GM18507 (cell line): ENCODE data around the gene KCNJ4.
A peak's percentile ranks its signal among the peaks of the same experiment; 100 is the strongest.
"Not testable (repeated sequence)": the region's sequence is repeated elsewhere in the genome, so short reads cannot be mapped to it uniquely, and the experiment has no call there.

Experiments
- DNase-seq: peaks from one replicate; pipeline ENCODE4 v3.0.0; 2011; ENCODE audit warnings: low read depth; ENCODE audit not compliant: insufficient read length; ENCODE audit errors: extremely low spot score
- FAIRE-seq: peaks from 2 replicates; lab custom pipeline; 2011; peaks lifted over from hg19 to GRCh38; lab: Jason Lieb, UNC

KCNJ4 gene

DNA sequence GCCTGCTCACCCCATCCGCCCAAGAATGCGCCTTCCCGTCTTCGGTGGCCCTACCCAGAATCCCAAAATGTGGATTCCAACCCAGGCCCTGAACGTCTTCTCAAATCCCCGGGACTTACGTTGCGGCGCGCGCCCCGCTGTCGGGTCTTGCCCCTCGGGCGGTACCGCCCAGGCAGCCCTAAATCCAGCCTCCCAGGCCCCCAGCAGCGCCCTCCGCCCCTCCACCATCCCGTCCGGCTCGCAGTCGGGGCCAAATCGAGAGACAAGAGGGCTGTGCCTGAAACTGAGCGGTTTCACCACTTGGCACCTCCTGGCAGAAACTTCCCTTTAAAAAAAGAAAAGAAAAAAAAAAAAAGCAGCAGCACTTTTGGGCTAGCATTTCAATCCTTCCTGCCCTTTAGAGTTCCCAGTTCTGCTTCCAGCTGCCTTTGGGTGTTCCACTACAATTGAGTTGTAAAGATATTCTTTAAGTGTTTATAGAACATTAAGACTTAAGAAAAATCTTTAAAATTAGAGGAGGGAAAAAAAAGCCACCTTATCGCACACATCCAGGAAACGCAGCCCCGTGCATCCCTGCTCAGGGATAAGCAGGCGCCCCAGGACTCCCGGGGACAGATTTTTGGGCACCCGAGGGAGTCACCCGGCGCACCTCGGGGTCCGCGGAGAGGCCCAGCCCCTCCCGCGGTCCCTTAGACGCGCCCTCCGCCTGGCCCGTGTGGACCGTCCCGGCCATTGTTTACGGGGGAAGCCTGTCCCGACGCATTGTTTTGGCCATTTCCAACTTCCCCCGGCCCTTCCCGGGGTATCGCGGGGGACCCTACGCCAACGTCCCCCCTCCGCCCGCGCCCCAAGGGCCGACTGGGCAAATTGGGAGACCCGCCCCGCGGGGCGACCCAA lies 57.6 kb downstream of the KCNJ4 start:
- FAIRE-seq (no peak), DNase-seq (no peak)

DNA sequence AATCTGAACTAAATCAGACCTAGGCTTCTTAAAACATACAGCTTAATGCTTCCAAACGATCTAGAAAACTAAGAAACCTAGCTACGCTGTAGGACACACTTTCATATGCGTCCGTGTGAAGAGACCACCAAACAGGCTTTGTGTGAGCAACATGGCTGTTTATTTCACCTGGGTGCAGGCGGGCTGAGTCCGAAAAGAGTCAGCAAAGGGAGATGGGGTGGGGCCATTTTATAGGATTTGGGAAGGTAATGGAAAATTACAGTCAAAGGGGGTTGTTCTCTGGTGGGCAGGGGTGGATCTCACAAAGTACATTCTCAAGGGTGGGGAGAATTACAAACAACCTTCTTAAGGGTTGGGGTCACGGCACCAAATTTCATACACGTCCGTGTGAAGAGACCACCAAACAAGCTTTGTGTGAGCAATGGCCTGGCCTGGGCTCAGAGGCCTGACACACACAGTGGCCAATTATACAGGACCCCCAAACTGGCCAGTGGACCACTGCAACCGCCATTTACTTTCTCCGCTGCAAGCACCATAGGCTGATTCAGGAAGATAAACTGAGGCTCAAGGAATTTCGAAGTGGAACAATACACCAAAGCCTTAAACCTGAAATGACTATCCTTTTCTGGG lies 58.4 kb downstream of the KCNJ4 start:
- not testable (repeated sequence) for DNase-seq, FAIRE-seq

DNA sequence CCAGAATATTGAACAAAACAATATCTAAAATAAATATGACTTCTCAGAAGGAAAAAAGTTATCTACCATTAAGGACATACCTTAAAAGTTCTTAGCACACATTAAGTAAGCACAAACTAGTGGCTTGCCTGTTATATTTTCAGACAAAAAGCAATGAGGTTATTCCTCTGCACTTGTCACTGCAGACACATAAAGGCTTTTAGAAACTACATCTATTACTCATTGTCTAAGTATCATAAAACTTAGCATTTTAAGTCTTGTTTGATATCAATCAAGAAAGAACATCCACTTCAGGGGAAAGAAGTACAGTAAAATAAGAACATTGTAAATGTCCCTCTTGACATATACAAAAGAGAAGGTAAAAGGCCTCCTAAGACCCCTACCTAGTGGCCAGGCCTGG lies 59.1 kb downstream of the KCNJ4 start:
- not testable (repeated sequence) for DNase-seq
- FAIRE-seq = peak; percentile 56

DNA sequence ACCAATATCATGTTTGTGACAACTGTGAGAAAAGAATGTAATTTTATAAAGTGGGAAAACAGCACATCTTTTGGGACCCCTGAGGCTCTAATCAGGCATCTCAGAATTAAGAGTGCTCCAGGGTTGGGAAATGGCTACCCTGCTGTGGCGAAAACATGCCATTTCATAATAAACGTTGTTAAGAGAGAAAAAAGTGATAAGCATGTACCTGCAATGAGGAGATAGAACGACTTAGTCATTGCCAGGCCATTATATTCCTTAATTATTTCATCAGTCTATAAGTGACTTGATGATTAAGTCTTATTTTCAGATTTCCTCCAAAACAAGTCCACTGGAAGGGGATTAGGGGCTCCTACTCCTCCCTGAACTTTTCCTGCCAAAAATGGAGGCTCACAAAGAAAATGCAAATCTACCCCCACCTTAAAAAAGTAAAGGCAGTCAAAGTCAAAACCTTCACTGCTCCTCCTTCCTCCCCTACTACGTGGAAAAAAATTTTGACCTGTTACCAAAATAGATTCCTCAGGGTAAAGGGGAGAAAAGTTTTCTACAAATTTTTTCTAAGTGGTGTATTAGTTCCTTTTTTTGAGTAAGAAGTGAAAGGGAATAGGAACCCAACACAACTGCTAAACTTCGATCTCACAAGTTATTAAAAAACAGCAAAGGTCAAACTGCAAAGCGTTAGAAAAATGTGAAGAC lies 59.9 kb downstream of the KCNJ4 start:
- DNase-seq = not testable (repeated sequence)
- FAIRE-seq = peak; percentile 84

DNA sequence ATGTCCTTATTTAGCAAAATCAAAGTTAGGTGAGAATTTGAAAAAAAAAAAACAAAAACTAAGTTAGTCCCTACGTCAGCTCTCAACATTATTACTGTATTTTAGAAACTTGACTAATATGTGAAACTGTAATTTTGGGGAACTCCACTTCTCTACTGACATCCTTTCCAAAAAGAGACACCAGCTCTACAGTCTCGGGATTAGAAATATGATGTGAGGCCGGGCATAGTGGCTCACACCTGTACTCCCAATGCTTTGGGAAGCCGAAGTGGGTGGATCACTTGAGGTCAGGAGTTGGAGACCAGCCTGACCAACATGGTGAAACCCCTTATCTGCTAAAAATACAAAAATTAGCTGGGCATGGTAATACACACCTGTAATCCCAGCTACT lies 65.6 kb downstream of the KCNJ4 start:
- not testable (repeated sequence) for DNase-seq, FAIRE-seq

DNA sequence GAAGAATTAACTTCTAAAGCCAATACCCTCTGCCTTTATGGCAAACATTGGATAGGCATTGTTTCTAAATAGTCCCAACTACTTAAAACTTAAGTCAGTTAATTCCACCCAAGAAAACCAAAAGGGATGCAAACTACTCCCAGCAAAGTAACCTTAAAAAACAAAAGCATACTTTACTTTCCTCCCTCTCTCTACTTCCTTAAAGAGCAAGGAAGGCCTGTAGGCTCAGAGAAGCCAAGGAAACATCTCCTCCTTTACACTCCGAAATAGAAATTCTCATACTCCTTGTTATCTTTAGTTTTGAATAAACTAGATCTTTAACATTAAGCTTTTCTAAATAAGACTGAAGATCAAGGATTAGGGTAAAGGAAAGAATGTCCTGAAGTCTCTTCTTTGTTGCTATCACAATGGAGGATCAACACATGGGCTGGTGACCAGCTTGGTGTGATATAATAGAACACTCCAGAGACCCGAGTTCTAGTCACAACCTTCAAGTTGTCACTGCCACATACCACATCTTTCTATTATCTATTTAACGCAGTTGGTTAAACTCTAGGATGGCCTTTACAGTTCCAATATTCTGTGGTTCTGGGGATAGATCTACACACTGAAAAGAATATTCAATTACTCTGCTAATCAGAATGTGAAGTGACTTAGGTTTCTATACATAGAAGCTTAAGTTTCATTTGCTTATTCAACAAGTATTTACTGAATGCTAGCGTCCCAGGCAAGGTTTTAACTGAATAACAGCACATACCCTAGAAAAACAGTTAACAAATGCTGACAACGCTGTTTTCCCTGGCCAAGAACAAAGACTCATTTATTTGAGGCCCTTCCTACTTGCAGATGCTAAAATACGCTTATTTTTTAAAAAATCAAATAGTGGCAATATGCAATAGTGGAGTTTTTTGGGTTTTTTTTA lies 66.2 kb downstream of the KCNJ4 start:
- not testable (repeated sequence) for FAIRE-seq, DNase-seq

DNA sequence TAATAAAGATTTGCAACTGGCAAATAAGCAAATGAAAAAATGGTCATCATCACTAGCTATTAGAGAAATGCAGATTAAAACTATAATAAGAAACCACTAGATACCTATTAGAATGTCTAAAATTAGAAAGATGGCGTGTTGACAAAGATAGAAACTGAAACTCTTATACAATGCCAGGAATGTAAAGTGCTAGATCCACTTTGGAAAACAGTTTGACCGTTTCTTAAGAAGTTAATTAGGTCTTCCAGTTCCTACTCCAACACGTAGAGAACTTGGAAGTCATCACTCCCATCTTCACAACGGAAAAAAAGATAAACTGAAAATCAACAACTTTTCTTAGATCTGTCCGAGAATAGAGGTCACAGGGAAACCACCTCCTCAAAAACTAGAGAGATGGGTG lies 68.1 kb downstream of the KCNJ4 start:
- DNase-seq = not testable (repeated sequence)

DNA sequence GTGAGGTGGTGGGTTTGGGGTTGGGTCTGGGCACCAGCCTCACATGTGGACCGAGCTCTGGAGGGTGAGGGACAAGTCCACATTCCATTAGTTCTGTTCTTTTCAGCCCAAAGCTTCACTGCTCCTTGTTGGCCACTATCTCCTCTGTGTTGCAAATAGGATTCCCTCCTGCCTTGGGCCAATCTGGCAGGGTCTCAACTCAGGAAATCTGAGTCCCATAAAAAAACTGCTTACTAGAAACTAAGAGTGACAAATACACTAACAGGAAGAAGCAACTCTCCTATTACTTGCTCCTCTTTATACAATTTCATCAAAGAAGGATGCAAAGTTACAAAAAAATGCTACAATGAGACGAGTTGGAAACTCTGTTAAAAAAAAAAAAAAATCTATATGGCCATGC lies 71.6 kb downstream of the KCNJ4 start:
- no peak for DNase-seq
- no peak for FAIRE-seq

More for the DNA sequence above, 68.1 kb downstream of the KCNJ4 start:
- FAIRE-seq = not testable (repeated sequence)

DNA sequence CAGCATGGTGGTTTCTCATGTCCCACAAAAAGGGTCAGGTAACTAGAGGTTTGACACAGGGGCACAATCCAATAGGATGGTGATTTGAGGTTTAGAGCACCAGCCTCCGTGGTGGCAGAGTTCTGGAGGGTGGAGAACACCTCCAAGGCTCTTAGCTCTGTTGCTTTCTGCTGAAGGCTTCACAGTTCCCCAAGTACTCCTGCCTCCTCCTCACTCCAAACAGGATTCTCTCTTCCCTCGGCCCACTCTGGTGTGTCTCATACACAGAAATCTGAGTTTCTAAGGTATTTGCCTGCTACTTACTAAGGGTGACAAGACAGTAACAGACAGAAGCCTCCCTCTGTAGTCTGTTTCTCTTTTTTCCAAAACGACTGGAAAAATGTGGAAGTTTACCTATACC lies 73.6 kb downstream of the KCNJ4 start:
- not testable (repeated sequence) for DNase-seq, FAIRE-seq
